Endothelial cell (in vitro differentiated cells): Measurements from ENCODE around the gene LAG3. TPM values are rescaled to one million over a fixed set of nuclear protein-coding genes. Genes with fewer than 3 reads are reported as not detected.

ENCODE experiments used
- DNase-seq: peaks from one replicate; pipeline ENCODE4 v3.0.0; 2021; ENCODE audit warnings: low spot score
- H3K27ac Mint-ChIP-seq: one replicate; pipeline ENCODE4 v1.8.0; 2021; ENCODE audit warnings: mixed read lengths, inconsistent platforms; ENCODE audit not compliant: unreplicated experiment
- H3K27me3 Mint-ChIP-seq: one replicate; pipeline ENCODE4 v1.8.0; 2021; ENCODE audit warnings: mild to moderate bottlenecking, moderate library complexity, mixed read lengths, inconsistent platforms; ENCODE audit not compliant: unreplicated experiment
- H3K36me3 Mint-ChIP-seq: one replicate; pipeline ENCODE4 v1.8.0; 2021; ENCODE audit warnings: mild to moderate bottlenecking, low read depth, mixed read lengths, inconsistent platforms; ENCODE audit not compliant: unreplicated experiment
- H3K4me1 Mint-ChIP-seq: one replicate; pipeline ENCODE4 v1.8.0; 2021; ENCODE audit warnings: mild to moderate bottlenecking, mixed read lengths, inconsistent platforms; ENCODE audit not compliant: unreplicated experiment
- H3K4me3 Mint-ChIP-seq: one replicate; pipeline ENCODE4 v1.8.0; 2021; ENCODE audit warnings: mild to moderate bottlenecking, mixed read lengths, inconsistent platforms; ENCODE audit not compliant: unreplicated experiment
- H3K9me3 Mint-ChIP-seq: one replicate; pipeline ENCODE4 v1.8.0; 2021; ENCODE audit warnings: mixed read lengths, inconsistent platforms; ENCODE audit not compliant: unreplicated experiment
- total RNA-seq: library from RNA; stranded (reverse); fragmentation: NEBNext Ultra II Directional; extraction: Animal tissue kit (Norgen Biotek cat#: 25700); gene quantifications from one replicate; pipeline ENCODE4 v1.2.1, GENCODE V29; 2021; ENCODE audit not compliant: unreplicated experiment
- TF ChIP-seq, protein P1 (sequence below): fragments of 200-600 bp; sonication (generic); IDR thresholded peaks from one replicate; pipeline ENCODE4 v1.5.0; 2021; ENCODE audit warnings: antibody characterized with exemption; ENCODE audit not compliant: unreplicated experiment

LAG3 gene
- total RNA-seq, 1 donor from 2014 or later, result 7.6 TPM

DNA sequence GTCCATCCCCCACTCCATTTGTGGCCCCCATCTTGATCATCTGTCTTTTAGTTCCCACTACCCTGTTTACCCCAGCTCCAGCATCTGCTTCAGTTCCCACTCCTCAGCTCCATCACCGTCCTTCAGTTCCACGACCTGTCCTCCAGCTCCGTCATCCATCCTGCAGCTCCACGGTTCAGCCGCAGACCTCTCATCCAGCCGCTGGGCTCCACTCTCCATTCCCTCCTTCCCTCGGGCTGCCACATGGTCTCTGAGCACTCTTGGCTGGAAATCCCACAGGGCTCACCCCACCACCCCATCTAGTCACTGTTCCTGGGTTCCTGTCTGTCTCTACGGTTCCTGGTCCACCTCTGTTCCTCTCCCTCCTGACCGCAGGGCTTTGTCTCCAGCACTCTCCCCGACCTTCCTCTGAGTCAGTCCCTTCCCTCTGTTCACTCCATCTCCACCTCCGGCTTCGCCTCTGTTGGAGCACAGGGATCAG, 52.6 kb downstream of the LAG3 start:
- TF ChIP-seq, protein P1, sequence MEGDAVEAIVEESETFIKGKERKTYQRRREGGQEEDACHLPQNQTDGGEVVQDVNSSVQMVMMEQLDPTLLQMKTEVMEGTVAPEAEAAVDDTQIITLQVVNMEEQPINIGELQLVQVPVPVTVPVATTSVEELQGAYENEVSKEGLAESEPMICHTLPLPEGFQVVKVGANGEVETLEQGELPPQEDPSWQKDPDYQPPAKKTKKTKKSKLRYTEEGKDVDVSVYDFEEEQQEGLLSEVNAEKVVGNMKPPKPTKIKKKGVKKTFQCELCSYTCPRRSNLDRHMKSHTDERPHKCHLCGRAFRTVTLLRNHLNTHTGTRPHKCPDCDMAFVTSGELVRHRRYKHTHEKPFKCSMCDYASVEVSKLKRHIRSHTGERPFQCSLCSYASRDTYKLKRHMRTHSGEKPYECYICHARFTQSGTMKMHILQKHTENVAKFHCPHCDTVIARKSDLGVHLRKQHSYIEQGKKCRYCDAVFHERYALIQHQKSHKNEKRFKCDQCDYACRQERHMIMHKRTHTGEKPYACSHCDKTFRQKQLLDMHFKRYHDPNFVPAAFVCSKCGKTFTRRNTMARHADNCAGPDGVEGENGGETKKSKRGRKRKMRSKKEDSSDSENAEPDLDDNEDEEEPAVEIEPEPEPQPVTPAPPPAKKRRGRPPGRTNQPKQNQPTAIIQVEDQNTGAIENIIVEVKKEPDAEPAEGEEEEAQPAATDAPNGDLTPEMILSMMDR, result no peak
- peaks cover 46% of the 10 kb centered on the region for H3K4me1 Mint-ChIP-seq
- no peak overlapping the region for H3K27ac Mint-ChIP-seq
- no peak for DNase-seq
- H3K27me3 Mint-ChIP-seq, result peaks cover 26% of the 10 kb centered on the region
- peak overlapping the region; percentile 62 for H3K4me3 Mint-ChIP-seq
- H3K9me3 Mint-ChIP-seq, result no peaks in the 10 kb centered on the region
- peaks cover 13% of the 10 kb centered on the region for H3K36me3 Mint-ChIP-seq

DNA sequence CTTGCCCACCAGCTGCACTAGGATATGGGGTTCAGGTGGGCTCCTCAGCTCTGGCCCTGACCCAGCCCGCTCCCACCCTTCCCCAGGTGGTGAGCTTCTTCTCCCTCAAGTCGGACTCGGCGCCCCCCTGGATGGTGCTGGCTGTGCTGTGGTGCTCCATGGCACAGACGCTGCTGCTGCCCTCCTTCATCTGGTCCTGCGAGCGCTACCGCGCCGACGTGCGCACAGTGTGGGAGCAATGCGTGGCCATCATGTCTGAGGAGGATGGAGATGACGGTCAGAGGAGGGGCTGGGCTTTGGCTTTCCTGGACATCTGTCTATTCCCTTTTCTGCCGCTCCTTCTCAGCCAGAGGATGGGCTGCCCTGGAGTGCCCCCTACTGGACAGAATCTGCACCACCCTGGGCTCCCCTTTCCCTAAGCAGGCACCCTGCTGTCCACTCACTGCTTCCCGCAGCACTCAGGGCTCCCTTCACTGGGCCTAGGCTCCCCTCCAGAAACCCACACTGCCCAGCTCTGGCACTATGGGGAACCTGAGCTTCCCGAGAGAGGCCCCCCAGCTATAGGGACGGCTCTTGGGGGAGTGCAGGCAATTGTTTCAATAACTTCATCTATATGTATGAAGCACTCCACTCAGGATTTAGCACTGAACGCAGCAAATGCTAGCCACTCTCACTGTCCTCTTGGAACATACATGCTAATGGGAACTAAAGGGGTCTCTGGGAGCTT, 53.2 kb downstream of the LAG3 start:
- H3K27me3 Mint-ChIP-seq, result peaks cover 25% of the 10 kb centered on the region
- H3K36me3 Mint-ChIP-seq, result peaks cover 13% of the 10 kb centered on the region
- peak; percentile 94 for DNase-seq
- H3K27ac Mint-ChIP-seq, result no peak overlapping the region
- H3K4me1 Mint-ChIP-seq, result peaks cover 41% of the 10 kb centered on the region
- peak overlapping the region; percentile 69 for H3K4me3 Mint-ChIP-seq
- no peaks in the 10 kb centered on the region for H3K9me3 Mint-ChIP-seq
- TF ChIP-seq, protein P1, result peak; percentile 88

DNA sequence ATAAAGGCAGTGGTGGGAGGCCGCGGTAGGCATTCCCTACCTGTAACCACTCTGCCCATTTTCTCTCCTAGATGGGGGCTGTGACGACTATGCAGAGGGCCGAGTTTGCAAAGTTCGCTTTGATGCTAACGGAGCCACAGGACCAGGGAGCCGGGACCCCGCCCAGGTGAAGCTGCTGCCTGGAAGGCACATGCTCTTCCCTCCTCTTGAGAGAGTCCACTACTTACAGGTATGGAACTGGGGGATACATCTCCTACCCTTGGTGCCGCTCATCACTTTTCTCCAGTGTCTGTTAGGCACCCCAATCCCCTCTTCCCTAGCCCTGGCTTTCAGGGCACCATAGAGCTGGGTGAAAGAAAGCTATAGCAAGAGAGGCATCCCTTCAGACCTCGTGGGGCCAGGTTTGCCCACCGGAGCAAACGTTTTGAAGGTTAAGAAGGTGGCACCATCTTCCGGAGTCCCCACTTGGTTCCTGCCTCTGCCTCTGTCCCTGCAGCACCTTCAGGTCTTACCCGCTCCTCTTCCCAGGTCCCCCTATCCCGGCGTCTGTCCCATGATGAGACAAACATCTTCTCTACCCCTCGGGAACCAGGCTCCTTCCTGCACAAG, 53.9 kb downstream of the LAG3 start:
- DNase-seq, result no peak
- TF ChIP-seq, protein P1, result no peak
- peaks cover 12% of the 10 kb centered on the region for H3K36me3 Mint-ChIP-seq
- no peak overlapping the region for H3K27ac Mint-ChIP-seq
- no peaks in the 10 kb centered on the region for H3K9me3 Mint-ChIP-seq
- H3K4me3 Mint-ChIP-seq, result peak overlapping the region; percentile 51
- H3K27me3 Mint-ChIP-seq, result peaks cover 26% of the 10 kb centered on the region
- H3K4me1 Mint-ChIP-seq, result peaks cover 38% of the 10 kb centered on the region

DNA sequence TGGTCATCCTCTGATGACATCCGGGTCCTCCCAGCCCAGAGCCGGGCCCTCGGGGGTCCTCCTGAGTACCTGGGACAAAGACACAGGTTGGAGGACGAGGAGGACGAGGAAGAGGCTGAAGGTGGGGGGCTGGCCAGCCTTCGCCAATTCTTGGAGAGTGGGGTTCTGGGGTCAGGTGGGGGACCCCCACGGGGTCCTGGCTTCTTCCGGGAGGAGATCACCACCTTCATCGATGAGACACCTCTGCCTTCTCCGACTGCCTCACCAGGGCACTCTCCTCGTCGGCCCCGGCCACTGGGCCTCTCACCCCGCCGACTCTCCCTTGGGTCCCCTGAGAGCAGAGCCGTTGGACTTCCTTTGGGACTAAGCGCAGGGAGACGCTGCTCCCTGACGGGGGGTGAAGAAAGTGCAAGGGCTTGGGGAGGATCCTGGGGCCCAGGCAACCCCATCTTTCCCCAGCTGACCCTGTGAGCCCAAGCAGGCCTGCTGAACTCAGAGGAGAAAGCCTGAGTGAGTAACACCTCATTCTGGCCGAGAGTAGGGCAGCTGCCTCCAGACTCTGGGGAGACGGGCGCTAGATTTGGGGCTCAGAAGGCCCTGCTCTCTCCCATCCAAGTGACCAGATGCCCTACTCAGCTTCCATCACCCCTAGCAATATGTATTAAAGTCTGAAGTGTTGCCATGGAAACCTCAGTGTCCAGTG, 54.6 kb downstream of the LAG3 start:
- H3K36me3 Mint-ChIP-seq, result peaks cover 18% of the 10 kb centered on the region
- H3K4me3 Mint-ChIP-seq, result peak overlapping the region; percentile 86
- H3K9me3 Mint-ChIP-seq, result no peaks in the 10 kb centered on the region
- DNase-seq, result peak; percentile 4
- peak overlapping the region; percentile 80 for H3K27ac Mint-ChIP-seq
- peaks cover 37% of the 10 kb centered on the region for H3K4me1 Mint-ChIP-seq
- peaks cover 27% of the 10 kb centered on the region for H3K27me3 Mint-ChIP-seq
- TF ChIP-seq, protein P1, result no peak
